Endothelial cell of umbilical vein (primary cell): ENCODE results near the gene MED27. TPM values are rescaled to one million over a fixed set of nuclear protein-coding genes. Genes with fewer than 3 reads are reported as not detected.

ENCODE experiments used
- BruUV-seq: library from RNA; stranded (reverse); fragments of 400-500 nt; replicated peaks from 2 replicates; lab custom pipeline; 2021; lab: Mats Ljungman, UMichigan
- CTCF ChIA-PET: fragments of 300-600, 350-600 bp; sonication (Branson Sonifier 250); formaldehyde crosslinking; loops from one replicate; lab custom pipeline; 2021; ENCODE audit warnings: antibody characterized with exemption, inconsistent platforms; lab: Charles Lee
- POLR2A ChIA-PET: fragments of 300-600, 350-600 bp; sonication (Branson Sonifier 250); formaldehyde crosslinking; loops from one replicate; lab custom pipeline; 2021; ENCODE audit warnings: antibody characterized with exemption, inconsistent platforms; lab: Charles Lee
- DNase-seq: peaks from one replicate; pipeline ENCODE4 v3.0.0-alpha.2; 2011; ENCODE audit warnings: low read depth, low spot score
- FAIRE-seq: peaks from 2 replicates; lab custom pipeline; 2011; peaks lifted over from hg19 to GRCh38; lab: Jason Lieb, UNC
- H2AFZ ChIP-seq: 2 replicates; pipeline ENCODE4 v1.6.0; 2012; ENCODE audit warnings: low read depth, low read length, control low read depth, inconsistent platforms
- H3K27ac ChIP-seq: 2 replicates; pipeline ENCODE4 v1.5.1; 2011; ENCODE audit warnings: low read depth, mild to moderate bottlenecking, control low read depth, low read length, moderate library complexity; ENCODE audit not compliant: insufficient read depth
- H3K27me3 ChIP-seq, 2 experiments: 2 replicates each; pipeline versions ENCODE4 v1.6.0 to v1.6.1; 2011; ENCODE audit warnings: low read length in 2 of 2, mixed read lengths in 1 of 2; ENCODE audit not compliant: control insufficient read depth in 2 of 2, insufficient read depth in 2 of 2
- H3K36me3 ChIP-seq, 2 experiments: 2 replicates in 1 of 2; 3 replicates in 1 of 2; pipeline ENCODE4 v1.5.1; 2011; ENCODE audit warnings: low read length in 2 of 2, mild to moderate bottlenecking in 1 of 2, moderate library complexity in 1 of 2; ENCODE audit not compliant: control insufficient read depth in 2 of 2, insufficient read depth in 2 of 2; ENCODE audit errors: extremely low read depth in 1 of 2
- H3K4me1 ChIP-seq: 3 replicates; pipeline ENCODE4 v1.5.1; 2011; ENCODE audit warnings: mild to moderate bottlenecking, low read length; ENCODE audit not compliant: control insufficient read depth, insufficient read depth; ENCODE audit errors: extremely low read depth
- H3K4me2 ChIP-seq: 2 replicates; pipeline ENCODE4 v1.6.1; 2011; ENCODE audit warnings: low read length, control low read depth, mixed read lengths; ENCODE audit not compliant: insufficient read depth
- H3K4me3 ChIP-seq, 3 experiments: fragments of 200-600 bp in 1 of 3; sonication (generic), shearing (Covaris generic) in 1 of 3; replicated peaks in 1 of 3; 2 replicates each; pipeline ENCODE4 v1.5.1; 2011 to 2016; ENCODE audit warnings: control low read depth in 3 of 3, low read length in 3 of 3, mild to moderate bottlenecking in 2 of 3, inconsistent platforms in 1 of 3, low read depth in 1 of 3, moderate library complexity in 1 of 3; ENCODE audit not compliant: insufficient read depth in 1 of 3
- H3K79me2 ChIP-seq: 2 replicates; pipeline ENCODE4 v1.6.0; 2012; ENCODE audit warnings: low read length, inconsistent platforms; ENCODE audit not compliant: control insufficient read depth, insufficient read depth
- H3K9ac ChIP-seq: replicated peaks from 2 replicates; pipeline ENCODE3; 2011; ENCODE audit warnings: low read length, control low read depth; ENCODE audit not compliant: insufficient read depth; ENCODE audit errors: extremely low read depth
- H3K9me1 ChIP-seq: replicated peaks from 3 replicates; pipeline ENCODE4 v1.6.0; 2011; ENCODE audit warnings: mild to moderate bottlenecking, low read length; ENCODE audit not compliant: control insufficient read depth, insufficient read depth; ENCODE audit errors: extremely low read depth
- H3K9me3 ChIP-seq: replicated peaks from 2 replicates; pipeline ENCODE4 v1.5.1; 2012; ENCODE audit warnings: low read length, inconsistent platforms; ENCODE audit not compliant: control insufficient read depth, insufficient read depth
- H4K20me1 ChIP-seq: replicated peaks from 2 replicates; pipeline ENCODE3; 2011; ENCODE audit warnings: mild to moderate bottlenecking, low read length; ENCODE audit not compliant: control insufficient read depth, insufficient read depth; ENCODE audit errors: extremely low read depth
- CTCF ChIP-seq, 2 donors: IDR thresholded peaks; 1 replicate in 1 of 2; 2 replicates in 1 of 2; pipeline ENCODE4 v1.5.1; 2011; ENCODE audit warnings: low read length in 2 of 2, mild to moderate bottlenecking in 2 of 2, moderate library complexity in 2 of 2, control low read depth in 1 of 2, inconsistent platforms in 1 of 2, low read depth in 1 of 2; ENCODE audit not compliant: insufficient read depth in 1 of 2; ENCODE audit errors: extremely low read depth in 1 of 2
- EZH2 ChIP-seq: IDR thresholded peaks from 2 replicates; pipeline ENCODE4 v1.6.1; 2012; ENCODE audit warnings: borderline replicate concordance, low read depth, mild to moderate bottlenecking, moderate library complexity, low read length, inconsistent platforms; ENCODE audit not compliant: severe bottlenecking
- FOS ChIP-seq: IDR thresholded peaks from 2 replicates; pipeline ENCODE4 v1.6.1; 2011; ENCODE audit warnings: mild to moderate bottlenecking, low read length, moderate library complexity, borderline replicate concordance; ENCODE audit not compliant: insufficient read depth
- GATA2 ChIP-seq: IDR thresholded peaks from 2 replicates; pipeline ENCODE4 v1.7.0; 2011; ENCODE audit warnings: low read depth, mild to moderate bottlenecking, moderate library complexity, mixed read lengths, low read length; ENCODE audit not compliant: insufficient read length, insufficient read depth
- JUN ChIP-seq: IDR thresholded peaks from 2 replicates; pipeline ENCODE4 v1.6.1; 2011; ENCODE audit warnings: borderline replicate concordance, low read depth; ENCODE audit not compliant: insufficient read length, insufficient read depth
- MAX ChIP-seq: IDR thresholded peaks from 2 replicates; pipeline ENCODE4 v1.6.1; 2011; ENCODE audit not compliant: insufficient read depth, insufficient read length
- MYC ChIP-seq: IDR thresholded peaks from one replicate; pipeline ENCODE4 v1.6.1; 2011; ENCODE audit warnings: mild to moderate bottlenecking, low read depth, low read length
- POLR2A ChIP-seq: IDR thresholded peaks from 2 replicates; pipeline ENCODE4 v1.6.1; 2012; ENCODE audit warnings: low read depth, mild to moderate bottlenecking, control low read depth, low read length
- POLR2AphosphoS5 ChIP-seq: IDR thresholded peaks from 2 replicates; pipeline ENCODE4 v1.6.1; 2012; ENCODE audit warnings: low read depth, mild to moderate bottlenecking, control low read depth, low read length, moderate library complexity; ENCODE audit not compliant: insufficient read depth
- dilution Hi-C: fragments of 300-500 bp; cut with MboI; formaldehyde crosslinking; loops from one replicate; pipeline ENCODE4 v1.15.0; 2019; ENCODE audit warnings: low sequenced_read_pairs; ENCODE audit not compliant: extremely low pct_ligation_motif_present
- intact Hi-C: fragments of 100-400 bp; cut with micrococcal nuclease; formaldehyde crosslinking; loops from one replicate; pipeline ENCODE4 v1.10.0; 2022
- polyA plus RNA-seq, 4 experiments: library from polyadenylated mRNA; depleted of rRNA in 3 of 4; stranded (reverse) in 3 of 4; unstranded in 1 of 4; fragments of >200 nt; gene quantifications; 2 replicates each; pipeline versions ENCODE4 v1.2.1 to v1.2.3, GENCODE V29; 2011 to 2012; ENCODE audit warnings: missing spikeins in 1 of 4
- total RNA-seq: library from RNA; stranded (reverse); gene quantifications from 2 replicates; pipeline ENCODE4 v1.2.3, GENCODE V29; 2021

MED27 gene
- total and polyA plus RNA-seq, 2 donors (not counting 3 experiments of a cell fraction or from before 2014, with no cell fraction given), result 27.9 to 47.8 TPM

GRCh38 chr9:131919216-131919615, 160.5 kb downstream of the MED27 start:
- Histone ChIP-seq H3K4me3 (no peak overlapping the region), H3K9me3 (no peaks in the 10 kb centered on the region), H3K9me1 (no peaks in the 10 kb centered on the region), H3K27me3 (no peaks in the 10 kb centered on the region), H4K20me1 (no peaks in the 10 kb centered on the region), H3K4me2 (no peak overlapping the region), H3K27ac (no peak overlapping the region), H2AFZ (no peak overlapping the region), H3K79me2 (no peaks in the 10 kb centered on the region), H3K36me3 (no peaks in the 10 kb centered on the region), H3K4me1 (no peaks in the 10 kb centered on the region), H3K9ac (no peak overlapping the region)
- BruUV-seq, result no TSS peak
- FAIRE-seq (no peak), DNase-seq (no peak)
- ChIA-PET CTCF (interaction anchor here (1.3 to 1.5 kb wide), 2 partner anchors 15 to 251 kb away, joined by 3 read pairs; no protein-coding TSS in a partner anchor), POLR2A (no interaction called here)
- intact Hi-C loops, result no loop called here
- TF ChIP-seq FOS, result no peak
- no peak for TF ChIP-seq MAX
- no peak for TF ChIP-seq GATA2
- no peak for TF ChIP-seq POLR2AphosphoS5
- no peak for TF ChIP-seq JUN
- no peak for TF ChIP-seq CTCF (IDR thresholded peaks at IDR 0.05; ENCODE audit: extremely low read depth in 1 of 2, insufficient read depth in 1 of 2, low read depth in 1 of 2, low read length in 2 of 2)
- no peak for TF ChIP-seq MYC
- no peak for TF ChIP-seq EZH2
- no peak for TF ChIP-seq POLR2A
- dilution Hi-C loops, result no loop called here
